ENCODE measurements around the gene EPHB1. TPM values are rescaled to one million over a fixed set of nuclear protein-coding genes. Genes with fewer than 3 reads are reported as not detected.
"Not testable (repeated sequence)": the region's sequence is repeated elsewhere in the genome, so short reads cannot be mapped to it uniquely, and the experiment has no call there.

EPHB1 gene
- total and polyA plus RNA-seq, 2 experiments from 2014 or later = 0.45 to 1.7 TPM

DNA sequence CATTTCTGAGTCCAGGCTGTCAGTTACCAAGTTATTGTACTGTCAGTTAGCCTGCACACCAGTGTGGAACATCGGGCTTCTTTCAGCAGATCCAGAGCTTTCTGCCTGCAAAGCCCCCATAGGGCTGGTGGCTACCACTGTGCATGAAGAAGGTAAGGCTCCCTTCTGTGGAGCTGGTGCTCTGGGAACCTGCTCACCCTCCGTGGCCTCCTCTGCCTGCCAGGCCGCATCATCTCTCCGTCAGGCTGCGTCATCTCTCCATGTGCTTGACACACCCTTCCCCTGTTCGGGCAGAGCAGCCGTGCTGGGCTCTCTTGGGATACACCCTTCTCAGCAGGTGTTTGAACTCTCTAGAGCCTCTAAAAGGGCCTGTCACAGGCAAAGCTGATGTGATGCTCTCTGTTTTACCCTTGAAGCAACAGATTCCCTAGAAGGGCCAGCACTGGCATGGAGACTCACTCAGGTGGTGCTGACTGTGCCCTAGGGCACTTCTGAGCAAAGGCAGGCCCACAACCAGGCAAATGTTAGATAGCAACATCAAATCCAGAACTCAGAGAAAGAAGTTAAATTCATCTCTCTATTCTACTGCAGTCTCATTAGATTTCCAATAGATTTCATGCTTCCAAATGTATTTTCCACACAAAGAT is 261.1 kb downstream of the EPHB1 start:
- no peaks in the 10 kb centered on the region for H3K36me3 ChIP-seq
- TF ChIP-seq, protein P1, sequence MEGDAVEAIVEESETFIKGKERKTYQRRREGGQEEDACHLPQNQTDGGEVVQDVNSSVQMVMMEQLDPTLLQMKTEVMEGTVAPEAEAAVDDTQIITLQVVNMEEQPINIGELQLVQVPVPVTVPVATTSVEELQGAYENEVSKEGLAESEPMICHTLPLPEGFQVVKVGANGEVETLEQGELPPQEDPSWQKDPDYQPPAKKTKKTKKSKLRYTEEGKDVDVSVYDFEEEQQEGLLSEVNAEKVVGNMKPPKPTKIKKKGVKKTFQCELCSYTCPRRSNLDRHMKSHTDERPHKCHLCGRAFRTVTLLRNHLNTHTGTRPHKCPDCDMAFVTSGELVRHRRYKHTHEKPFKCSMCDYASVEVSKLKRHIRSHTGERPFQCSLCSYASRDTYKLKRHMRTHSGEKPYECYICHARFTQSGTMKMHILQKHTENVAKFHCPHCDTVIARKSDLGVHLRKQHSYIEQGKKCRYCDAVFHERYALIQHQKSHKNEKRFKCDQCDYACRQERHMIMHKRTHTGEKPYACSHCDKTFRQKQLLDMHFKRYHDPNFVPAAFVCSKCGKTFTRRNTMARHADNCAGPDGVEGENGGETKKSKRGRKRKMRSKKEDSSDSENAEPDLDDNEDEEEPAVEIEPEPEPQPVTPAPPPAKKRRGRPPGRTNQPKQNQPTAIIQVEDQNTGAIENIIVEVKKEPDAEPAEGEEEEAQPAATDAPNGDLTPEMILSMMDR (IDR thresholded peaks at IDR 0.05; ENCODE audit: low read depth, low read length) = no peak
- no peak overlapping the region for H3K4me3 ChIP-seq
- no peak overlapping the region for H3K27ac ChIP-seq
- no peaks in the 10 kb centered on the region for H3K9me3 ChIP-seq (ENCODE audit: low read depth)
- no peaks in the 10 kb centered on the region for H3K27me3 ChIP-seq
- no peaks in the 10 kb centered on the region for H3K4me1 ChIP-seq (ENCODE audit: low read depth)
- DNase-seq (ENCODE audit: low read depth in 1 of 2, low spot score in 1 of 2) = no peak

DNA sequence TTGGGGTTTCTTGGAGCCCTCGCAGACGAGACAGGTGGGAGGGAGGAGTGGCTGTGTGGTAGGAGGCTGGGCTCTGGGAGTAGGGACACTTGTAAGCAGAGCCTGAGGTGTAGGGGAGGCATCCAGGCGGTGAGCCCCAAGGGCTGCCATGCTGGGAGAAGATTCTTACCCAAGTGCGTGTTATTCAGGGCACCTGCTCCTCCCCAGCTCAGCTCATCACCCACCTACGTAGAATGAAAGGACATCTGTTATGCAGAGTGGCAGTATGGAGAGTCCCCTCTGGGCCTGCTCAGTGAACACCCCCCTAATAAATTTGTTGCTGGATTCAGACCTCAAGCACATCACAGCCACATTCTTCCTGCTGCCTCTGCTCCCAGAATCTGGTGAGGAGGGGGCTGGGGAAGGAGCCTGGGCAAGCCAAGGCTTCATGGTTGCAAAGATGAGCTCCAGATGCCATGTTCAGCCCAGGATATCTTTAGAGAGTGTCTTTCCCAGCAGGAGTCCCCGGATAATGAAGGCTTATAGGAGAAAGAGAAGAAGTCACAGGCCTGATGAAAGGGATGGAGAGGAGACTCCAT is 261.8 kb downstream of the EPHB1 start:
- Histone ChIP-seq H3K36me3 (no peaks in the 10 kb centered on the region), H3K4me1 (ENCODE audit: low read depth) (no peaks in the 10 kb centered on the region), H3K9me3 (ENCODE audit: low read depth) (no peaks in the 10 kb centered on the region), H3K27me3 (no peaks in the 10 kb centered on the region), H3K27ac (no peak overlapping the region), H3K4me3 (no peak overlapping the region)
- no peak for DNase-seq (ENCODE audit: low read depth in 1 of 2, low spot score in 1 of 2)
- TF ChIP-seq, protein P1 (IDR thresholded peaks at IDR 0.05; ENCODE audit: low read depth, low read length) = no peak

DNA sequence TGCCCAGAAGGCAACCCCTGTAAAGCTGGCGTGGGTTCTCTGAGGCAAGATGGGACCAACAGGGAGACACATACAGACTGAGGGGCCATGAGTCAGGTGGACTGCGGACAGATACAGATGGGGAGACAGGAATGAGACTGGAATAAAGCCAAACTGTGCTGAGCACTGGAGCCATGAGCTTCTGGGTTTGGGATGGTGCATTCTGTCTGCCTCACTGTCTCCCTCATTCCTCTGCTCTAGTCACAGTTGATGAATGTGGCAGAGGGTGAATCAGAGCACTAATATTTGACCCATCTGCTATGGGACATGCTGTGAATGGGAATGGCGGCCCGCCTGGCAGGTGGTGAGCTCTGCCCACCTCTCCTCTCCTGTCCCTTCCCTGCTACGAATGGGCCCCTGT is 262.9 kb downstream of the EPHB1 start:
- Histone ChIP-seq H3K27me3 (no peaks in the 10 kb centered on the region), H3K4me3 (no peak overlapping the region), H3K27ac (no peak overlapping the region), H3K4me1 (ENCODE audit: low read depth) (no peaks in the 10 kb centered on the region), H3K9me3 (ENCODE audit: low read depth) (no peaks in the 10 kb centered on the region), H3K36me3 (no peaks in the 10 kb centered on the region)
- DNase-seq (ENCODE audit: low read depth in 1 of 2, low spot score in 1 of 2) = no peak
- TF ChIP-seq, protein P1 (IDR thresholded peaks at IDR 0.05; ENCODE audit: low read depth, low read length) = no peak

DNA sequence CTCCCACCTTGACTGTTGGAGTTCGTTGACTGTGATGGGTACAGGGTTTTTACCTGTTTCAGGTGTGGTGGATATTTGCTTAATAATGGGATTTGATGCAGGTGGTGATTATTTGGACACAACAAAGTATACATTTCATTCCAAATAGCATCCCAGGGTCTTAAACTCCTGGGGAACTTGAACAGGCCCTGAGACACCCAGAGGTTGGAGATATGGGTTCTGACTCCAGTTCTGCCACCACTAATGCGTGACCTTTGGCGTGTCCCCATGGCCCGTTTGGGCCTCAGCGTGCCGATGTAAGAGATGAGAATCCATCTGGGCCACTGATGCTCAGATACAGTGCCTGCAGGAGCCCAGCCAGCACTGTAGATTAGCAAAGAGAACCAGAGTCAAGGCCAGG is 264.5 kb downstream of the EPHB1 start:
- Histone ChIP-seq H3K27ac (no peak overlapping the region), H3K27me3 (no peaks in the 10 kb centered on the region), H3K36me3 (no peaks in the 10 kb centered on the region), H3K9me3 (ENCODE audit: low read depth) (no peaks in the 10 kb centered on the region), H3K4me3 (no peak overlapping the region), H3K4me1 (ENCODE audit: low read depth) (no peaks in the 10 kb centered on the region)
- DNase-seq (ENCODE audit: low read depth in 1 of 2, low spot score in 1 of 2) = no peak
- TF ChIP-seq, protein P1 (IDR thresholded peaks at IDR 0.05; ENCODE audit: low read depth, low read length) = no peak

DNA sequence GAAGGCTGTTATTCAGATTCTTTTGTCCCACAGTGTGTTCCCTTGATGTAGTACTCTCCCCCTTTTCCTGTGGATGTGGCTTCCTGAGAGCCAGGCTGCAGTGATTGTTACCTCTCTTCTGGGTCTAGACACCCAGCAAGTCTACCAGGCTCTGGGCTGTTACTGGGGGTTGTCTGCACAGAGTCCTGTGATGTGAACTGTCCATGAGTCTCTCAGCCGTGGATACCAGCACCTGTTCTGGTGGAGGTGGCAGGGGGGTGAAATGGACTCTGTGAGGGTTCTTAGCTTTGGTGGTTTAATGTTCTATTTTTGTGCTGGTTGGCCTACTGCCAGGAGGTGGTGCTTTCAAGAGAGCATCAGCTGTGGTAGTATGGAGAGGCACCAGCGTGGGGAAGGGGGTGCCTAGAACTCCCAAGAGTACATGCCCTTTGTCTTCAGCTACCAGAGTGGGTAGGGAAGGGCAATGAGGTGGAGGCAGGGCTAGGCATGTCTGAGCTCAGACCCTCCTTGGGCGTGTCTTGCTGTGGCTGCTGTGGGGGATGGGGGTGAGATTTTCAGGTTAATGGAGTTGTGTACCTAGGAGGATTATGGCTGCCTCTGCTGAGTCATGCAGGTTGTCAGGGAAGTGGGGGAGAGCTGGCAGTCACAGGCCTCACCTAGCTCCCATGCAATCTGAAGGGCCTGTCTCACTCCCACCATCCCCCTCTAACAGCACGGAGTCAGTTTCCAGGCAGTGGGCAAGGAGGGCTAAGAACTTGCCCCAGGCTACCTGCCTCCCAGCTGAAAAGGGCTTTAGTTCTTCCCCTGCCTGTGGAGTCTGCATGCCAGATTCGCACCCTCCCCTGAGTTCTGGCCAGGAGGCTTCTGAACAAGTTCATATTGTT is 272.0 kb downstream of the EPHB1 start:
- not testable (repeated sequence) for H3K27ac ChIP-seq; H3K9me3 ChIP-seq (ENCODE audit: low read depth); H3K4me3 ChIP-seq; H3K27me3 ChIP-seq; H3K36me3 ChIP-seq; H3K4me1 ChIP-seq (ENCODE audit: low read depth); DNase-seq (ENCODE audit: low read depth in 1 of 2, low spot score in 1 of 2)

DNA sequence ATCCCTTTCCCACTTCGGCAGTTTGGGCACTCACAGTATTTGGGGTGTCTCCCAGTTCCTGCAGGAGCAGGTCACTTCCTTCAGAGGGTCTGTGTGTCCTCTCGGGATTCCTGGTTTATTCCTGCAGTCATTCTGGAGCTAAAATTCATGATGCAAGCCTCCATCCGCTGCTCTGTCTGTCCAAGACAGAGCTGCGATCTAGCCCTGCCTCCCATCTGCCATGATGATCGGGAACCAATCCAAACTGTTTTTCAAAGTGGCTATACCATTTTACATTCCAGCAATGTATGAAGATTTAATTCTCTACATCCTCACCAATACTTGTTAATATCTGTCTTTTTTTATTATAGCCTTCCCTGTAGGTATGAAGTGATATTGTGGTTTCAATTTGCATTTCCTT is 273.0 kb downstream of the EPHB1 start:
- Histone ChIP-seq H3K27ac (no peak overlapping the region), H3K4me3 (no peak overlapping the region), H3K9me3 (ENCODE audit: low read depth) (no peaks in the 10 kb centered on the region), H3K4me1 (ENCODE audit: low read depth) (no peaks in the 10 kb centered on the region), H3K27me3 (no peaks in the 10 kb centered on the region), H3K36me3 (no peaks in the 10 kb centered on the region)
- TF ChIP-seq, protein P1 (IDR thresholded peaks at IDR 0.05; ENCODE audit: low read depth, low read length) = no peak
- no peak for DNase-seq (ENCODE audit: low read depth in 1 of 2, low spot score in 1 of 2)

Measured in cardiac muscle cell (in vitro differentiated cells and primary cell).